Keratinocyte (primary cell): ENCODE data around the gene TACC2. TPM values are rescaled to one million over a fixed set of nuclear protein-coding genes. Genes with fewer than 3 reads are reported as not detected.

Experiments used
- DNase-seq: peaks from one replicate; pipeline ENCODE4 v3.0.0-alpha.2; 2011; ENCODE audit warnings: low read depth, missing footprints, low spot score
- FAIRE-seq: peaks from 2 replicates; lab custom pipeline; 2011; peaks lifted over from hg19 to GRCh38; lab: Jason Lieb, UNC
- H2AFZ ChIP-seq: 2 replicates; pipeline ENCODE4 v1.6.0; 2012; ENCODE audit warnings: low read length, control low read depth, inconsistent platforms; ENCODE audit not compliant: control insufficient read depth
- H3K27ac ChIP-seq: 2 replicates; pipeline ENCODE4 v1.5.1; 2011; ENCODE audit warnings: low read length; ENCODE audit not compliant: control insufficient read depth, insufficient read depth
- H3K27me3 ChIP-seq: 3 replicates; pipeline ENCODE4 v1.6.0; 2011; ENCODE audit warnings: low read length; ENCODE audit not compliant: control insufficient read depth, insufficient read depth; ENCODE audit errors: extremely low read depth
- H3K36me3 ChIP-seq, 2 experiments: 2 replicates in 1 of 2; 3 replicates in 1 of 2; pipeline ENCODE4 v1.5.1; 2011; ENCODE audit warnings: low read length in 2 of 2, mild to moderate bottlenecking in 1 of 2; ENCODE audit not compliant: control insufficient read depth in 2 of 2, insufficient read depth in 2 of 2; ENCODE audit errors: extremely low read depth in 1 of 2
- H3K4me1 ChIP-seq: 3 replicates; pipeline ENCODE4 v1.5.1; 2011; ENCODE audit warnings: low read length; ENCODE audit not compliant: control insufficient read depth, insufficient read depth; ENCODE audit errors: extremely low read depth
- H3K4me2 ChIP-seq: 3 replicates; pipeline ENCODE4 v1.6.0; 2011; ENCODE audit warnings: low read depth, low read length; ENCODE audit not compliant: control insufficient read depth, insufficient read depth; ENCODE audit errors: extremely low read depth
- H3K4me3 ChIP-seq, 3 experiments: fragments of 200-600 bp in 1 of 3; sonication (generic) in 1 of 3; 2 replicates in 2 of 3; 3 replicates in 1 of 3; pipeline ENCODE4 v1.5.1; 2011 to 2016; ENCODE audit warnings: low read length in 3 of 3, mild to moderate bottlenecking in 3 of 3, control low read depth in 2 of 3, inconsistent platforms in 1 of 3, low read depth in 1 of 3, mixed read lengths in 1 of 3, mixed run types in 1 of 3, moderate library complexity in 1 of 3; ENCODE audit not compliant: control insufficient read depth in 2 of 3, insufficient read depth in 2 of 3; ENCODE audit errors: extremely low read depth in 1 of 3
- H3K79me2 ChIP-seq: 2 replicates; pipeline ENCODE4 v1.6.0; 2012; ENCODE audit warnings: low read length; ENCODE audit not compliant: control insufficient read depth, insufficient read depth
- H3K9ac ChIP-seq: 3 replicates; pipeline ENCODE4 v1.6.0; 2011; ENCODE audit warnings: low read length; ENCODE audit not compliant: control insufficient read depth, insufficient read depth; ENCODE audit errors: extremely low read depth
- H3K9me1 ChIP-seq: 3 replicates; pipeline ENCODE4 v1.6.0; 2011; ENCODE audit warnings: low read length; ENCODE audit not compliant: control insufficient read depth, insufficient read depth; ENCODE audit errors: extremely low read depth
- H3K9me3 ChIP-seq: 2 replicates; pipeline ENCODE4 v1.5.1; 2012; ENCODE audit warnings: low read depth, low read length; ENCODE audit not compliant: control insufficient read depth
- H4K20me1 ChIP-seq: 3 replicates; pipeline ENCODE4 v1.6.0; 2011; ENCODE audit warnings: low read length; ENCODE audit not compliant: control insufficient read depth, insufficient read depth; ENCODE audit errors: extremely low read depth
- EZH2 ChIP-seq: IDR thresholded peaks from one replicate; pipeline ENCODE4 v1.6.1; 2012; ENCODE audit warnings: inconsistent platforms, mild to moderate bottlenecking, low read length, moderate library complexity
- dilution Hi-C: fragments of 300-500 bp; cut with MboI; formaldehyde crosslinking; loops from one replicate; pipeline ENCODE4 v1.7.0; 2020; ENCODE audit warnings: low sequenced_read_pairs; ENCODE audit not compliant: extremely low pct_ligation_motif_present
- polyA plus RNA-seq, 5 experiments: library from polyadenylated mRNA; depleted of rRNA in 3 of 5; stranded (reverse) in 3 of 5; stranded (forward) in 1 of 5; unstranded in 1 of 5; fragments of >200 nt; gene quantifications; 1 replicate in 1 of 5; 2 replicates in 3 of 5; 3 replicates in 1 of 5; pipeline versions ENCODE4 v1.2.1 to v1.2.3, GENCODE V29; 2011 to 2012; ENCODE audit warnings: missing spikeins in 2 of 5, low read depth in 1 of 5, low replicate concordance in 1 of 5
- TF ChIP-seq, protein P1 (sequence below), 3 experiments: IDR thresholded peaks in 1 of 3; conservative IDR thresholded peaks in 1 of 3; optimal IDR thresholded peaks in 1 of 3; 2 replicates in 2 of 3; 3 replicates in 1 of 3; pipeline versions ENCODE3 to v1.5.1; 2011; ENCODE audit warnings: low read length in 3 of 3, mild to moderate bottlenecking in 3 of 3, moderate library complexity in 2 of 3, control low read depth in 1 of 3, inconsistent platforms in 1 of 3; ENCODE audit not compliant: insufficient read depth in 2 of 3; ENCODE audit errors: extremely low read depth in 1 of 3

TACC2 gene
- polyA plus RNA-seq, 1 donor (not counting 4 experiments of a cell fraction or from before 2014, with no cell fraction given) = 12.8 TPM

DNA sequence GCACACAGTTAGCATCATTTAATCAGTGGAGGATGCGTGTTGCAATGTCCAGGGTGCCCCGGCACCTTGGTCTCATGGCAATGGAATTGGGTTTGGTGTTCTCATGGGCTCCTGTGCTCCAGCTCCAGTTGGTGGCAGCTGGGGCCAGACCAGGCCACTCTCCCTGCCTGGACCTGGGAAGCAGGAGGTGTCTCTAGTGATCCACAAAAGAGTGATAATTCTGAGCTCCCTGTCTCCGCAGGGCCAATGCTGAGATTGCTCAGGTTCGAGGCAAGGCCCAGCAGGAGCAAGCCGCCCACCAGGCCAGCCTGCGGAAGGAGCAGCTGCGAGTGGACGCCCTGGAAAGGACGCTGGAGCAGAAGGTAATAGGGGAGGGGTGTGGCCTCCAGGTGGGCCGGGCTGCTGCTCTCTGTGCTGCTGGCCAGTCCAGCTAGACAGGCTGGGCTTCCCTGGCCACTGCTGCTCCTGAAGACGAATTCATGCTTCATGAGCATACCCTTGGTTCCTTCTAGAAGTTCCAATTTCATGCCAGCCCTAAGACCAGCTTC lies 260.4 kb downstream of the TACC2 start:
- H3K9me3 ChIP-seq = no peaks in the 10 kb centered on the region
- no peaks in the 10 kb centered on the region for H4K20me1 ChIP-seq
- H3K79me2 ChIP-seq = no peaks in the 10 kb centered on the region
- H3K27me3 ChIP-seq = no peaks in the 10 kb centered on the region
- peaks cover 0 to 30% of the 10 kb centered on the region in 2 experiments for H3K36me3 ChIP-seq
- H3K4me2 ChIP-seq = no peak overlapping the region
- no peak overlapping the region for H3K9ac ChIP-seq
- H2AFZ ChIP-seq = no peak overlapping the region
- TF ChIP-seq, protein P1, sequence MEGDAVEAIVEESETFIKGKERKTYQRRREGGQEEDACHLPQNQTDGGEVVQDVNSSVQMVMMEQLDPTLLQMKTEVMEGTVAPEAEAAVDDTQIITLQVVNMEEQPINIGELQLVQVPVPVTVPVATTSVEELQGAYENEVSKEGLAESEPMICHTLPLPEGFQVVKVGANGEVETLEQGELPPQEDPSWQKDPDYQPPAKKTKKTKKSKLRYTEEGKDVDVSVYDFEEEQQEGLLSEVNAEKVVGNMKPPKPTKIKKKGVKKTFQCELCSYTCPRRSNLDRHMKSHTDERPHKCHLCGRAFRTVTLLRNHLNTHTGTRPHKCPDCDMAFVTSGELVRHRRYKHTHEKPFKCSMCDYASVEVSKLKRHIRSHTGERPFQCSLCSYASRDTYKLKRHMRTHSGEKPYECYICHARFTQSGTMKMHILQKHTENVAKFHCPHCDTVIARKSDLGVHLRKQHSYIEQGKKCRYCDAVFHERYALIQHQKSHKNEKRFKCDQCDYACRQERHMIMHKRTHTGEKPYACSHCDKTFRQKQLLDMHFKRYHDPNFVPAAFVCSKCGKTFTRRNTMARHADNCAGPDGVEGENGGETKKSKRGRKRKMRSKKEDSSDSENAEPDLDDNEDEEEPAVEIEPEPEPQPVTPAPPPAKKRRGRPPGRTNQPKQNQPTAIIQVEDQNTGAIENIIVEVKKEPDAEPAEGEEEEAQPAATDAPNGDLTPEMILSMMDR (optimal IDR thresholded peaks at IDR 0.05 in 1 of 3, IDR thresholded peaks at IDR 0.05 in 1 of 3, conservative IDR thresholded peaks at IDR 0.05 in 1 of 3; ENCODE audit: extremely low read depth in 1 of 3, insufficient read depth in 2 of 3, low read length in 3 of 3) = no peak
- no peak for TF ChIP-seq EZH2
- dilution Hi-C loops = no loop called here
- DNase-seq (no peak), FAIRE-seq (no peak)
- no peaks in the 10 kb centered on the region for H3K4me1 ChIP-seq
- no peaks in the 10 kb centered on the region for H3K9me1 ChIP-seq
- H3K27ac ChIP-seq = no peak overlapping the region
- H3K4me3 ChIP-seq = no peak overlapping the region

DNA sequence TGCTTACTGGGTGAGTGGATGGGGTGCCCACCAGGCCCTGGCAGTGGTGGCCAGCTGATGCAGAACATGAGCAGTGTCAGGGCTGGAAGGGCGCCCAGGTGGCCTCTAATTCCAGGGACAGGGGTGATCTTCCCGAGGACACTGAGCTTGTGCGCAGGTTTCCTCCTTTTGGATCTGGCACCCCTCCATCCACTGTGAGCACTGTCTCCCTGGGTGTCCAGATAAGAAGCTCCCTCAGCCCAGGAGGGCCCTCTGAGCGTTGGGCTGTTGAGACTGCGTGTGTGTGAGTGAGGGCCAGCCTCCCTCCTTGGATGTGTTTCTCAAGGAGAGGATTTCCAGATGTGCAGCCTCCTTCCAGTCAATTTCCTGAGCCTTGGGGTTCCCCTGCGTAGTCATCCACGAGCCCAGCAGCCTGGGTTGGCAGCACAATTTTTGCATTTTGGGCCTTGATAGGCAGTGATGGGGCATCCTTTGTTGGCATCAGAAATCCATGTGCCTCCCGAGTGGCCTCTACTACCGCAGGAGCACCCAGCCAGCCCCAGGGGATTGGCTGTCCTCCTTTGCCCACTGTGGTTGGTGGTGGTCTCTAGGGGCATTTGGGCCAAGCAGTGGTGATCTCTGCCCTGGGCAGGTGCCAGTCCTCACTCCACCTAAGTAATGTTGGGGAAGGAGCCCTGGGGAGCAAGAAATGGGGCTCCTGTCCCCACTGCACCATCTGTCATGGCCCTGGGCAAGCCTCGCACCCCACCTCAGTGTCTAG lies 261.2 kb downstream of the TACC2 start:
- Histone ChIP-seq H2AFZ (no peak overlapping the region), H3K9me3 (no peaks in the 10 kb centered on the region), H3K4me2 (no peak overlapping the region), H3K36me3 (peaks cover 0 to 27% of the 10 kb centered on the region in 2 experiments), H4K20me1 (no peaks in the 10 kb centered on the region), H3K27me3 (no peaks in the 10 kb centered on the region), H3K9ac (no peak overlapping the region), H3K9me1 (no peaks in the 10 kb centered on the region), H3K79me2 (no peaks in the 10 kb centered on the region), H3K27ac (no peak overlapping the region), H3K4me1 (no peaks in the 10 kb centered on the region), H3K4me3 (no peak overlapping the region)
- TF ChIP-seq, protein P1 (optimal IDR thresholded peaks at IDR 0.05 in 1 of 3, IDR thresholded peaks at IDR 0.05 in 1 of 3, conservative IDR thresholded peaks at IDR 0.05 in 1 of 3; ENCODE audit: extremely low read depth in 1 of 3, insufficient read depth in 2 of 3, low read length in 3 of 3) = no peak
- TF ChIP-seq EZH2 = no peak
- no peak for DNase-seq
- dilution Hi-C loops = no loop called here
- FAIRE-seq = no peak
